ENCODE measurements around the gene OR8K5. TPM values are rescaled to one million over a fixed set of nuclear protein-coding genes. Genes with fewer than 3 reads are reported as not detected.
"Not testable (repeated sequence)": the region's sequence is repeated elsewhere in the genome, so short reads cannot be mapped to it uniquely, and the experiment has no call there.

Gene OR8K5
- polyA plus RNA-seq (2012; ENCODE audit: missing spikeins), result not detected

- no peak for FAIRE-seq
- no peak for DNase-seq (ENCODE audit: insufficient read length)
Measured at GRCh38 chr11:56160217-56160616, at the start of gene OR8K5. TSS of gene OR8K5 (minus strand) at chr11:56160317. CDS start at chr11:56160317, 0 bp downstream.

GRCh38 chr11:56207790-56208189 lies 47.7 kb upstream of the OR8K5 start:
- DNase-seq (ENCODE audit: insufficient read length) (no peak), FAIRE-seq (no peak)
- TF ChIP-seq POLR2A (IDR thresholded peaks at IDR 0.05; ENCODE audit: low read depth, low read length) (no peak), TAF1 (IDR thresholded peaks at IDR 0.05; ENCODE audit: borderline replicate concordance, low read depth, low read length) (no peak), POLR2AphosphoS5 (IDR thresholded peaks at IDR 0.05; ENCODE audit: low read depth, low read length) (no peak)

More at GRCh38 chr11:56160217-56160616, at the start of gene OR8K5:
- TF ChIP-seq POLR2A (IDR thresholded peaks at IDR 0.05; ENCODE audit: low read depth, low read length) (no peak), TAF1 (IDR thresholded peaks at IDR 0.05; ENCODE audit: borderline replicate concordance, low read depth, low read length) (no peak), POLR2AphosphoS5 (IDR thresholded peaks at IDR 0.05; ENCODE audit: low read depth, low read length) (no peak)

GRCh38 chr11:56197367-56197766 lies 37.2 kb upstream of the OR8K5 start:
- no peak for TF ChIP-seq POLR2A (IDR thresholded peaks at IDR 0.05; ENCODE audit: low read depth, low read length)
- TF ChIP-seq TAF1 (IDR thresholded peaks at IDR 0.05; ENCODE audit: borderline replicate concordance, low read depth, low read length), result no peak
- TF ChIP-seq POLR2AphosphoS5 (IDR thresholded peaks at IDR 0.05; ENCODE audit: low read depth, low read length), result no peak
- FAIRE-seq (no peak), DNase-seq (ENCODE audit: insufficient read length) (no peak)

GRCh38 chr11:56196705-56197104 lies 36.6 kb upstream of the OR8K5 start:
- no peak for TF ChIP-seq POLR2AphosphoS5 (IDR thresholded peaks at IDR 0.05; ENCODE audit: low read depth, low read length)
- TF ChIP-seq POLR2A (IDR thresholded peaks at IDR 0.05; ENCODE audit: low read depth, low read length), result no peak
- TF ChIP-seq TAF1 (IDR thresholded peaks at IDR 0.05; ENCODE audit: borderline replicate concordance, low read depth, low read length), result no peak
- no peak for FAIRE-seq
- DNase-seq (ENCODE audit: insufficient read length), result no peak

- DNase-seq (ENCODE audit: insufficient read length), result no peak
- FAIRE-seq, result no peak
- TF ChIP-seq POLR2AphosphoS5 (IDR thresholded peaks at IDR 0.05; ENCODE audit: low read depth, low read length) (no peak), POLR2A (IDR thresholded peaks at IDR 0.05; ENCODE audit: low read depth, low read length) (no peak), TAF1 (IDR thresholded peaks at IDR 0.05; ENCODE audit: borderline replicate concordance, low read depth, low read length) (no peak)
Measured at GRCh38 chr11:56188602-56189001, 28.5 kb upstream of the OR8K5 start.

GRCh38 chr11:56183459-56183858 lies 23.3 kb upstream of the OR8K5 start:
- TF ChIP-seq POLR2AphosphoS5 (IDR thresholded peaks at IDR 0.05; ENCODE audit: low read depth, low read length) (no peak), POLR2A (IDR thresholded peaks at IDR 0.05; ENCODE audit: low read depth, low read length) (no peak), TAF1 (IDR thresholded peaks at IDR 0.05; ENCODE audit: borderline replicate concordance, low read depth, low read length) (no peak)
- DNase-seq (ENCODE audit: insufficient read length), result no peak
- no peak for FAIRE-seq

GRCh38 chr11:56176318-56176717 lies 16.2 kb upstream of the OR8K5 start, which contains the start of gene OR5J2:
TSS of gene OR5J2 (plus strand) at chr11:56176618. CDS start at chr11:56176618, 0 bp downstream.
- TF ChIP-seq POLR2A (IDR thresholded peaks at IDR 0.05; ENCODE audit: low read depth, low read length), result no peak
- no peak for TF ChIP-seq TAF1 (IDR thresholded peaks at IDR 0.05; ENCODE audit: borderline replicate concordance, low read depth, low read length)
- TF ChIP-seq POLR2AphosphoS5 (IDR thresholded peaks at IDR 0.05; ENCODE audit: low read depth, low read length), result no peak
- no peak for DNase-seq (ENCODE audit: insufficient read length)
- FAIRE-seq, result no peak

- no peak for DNase-seq (ENCODE audit: insufficient read length)
- TF ChIP-seq POLR2A (IDR thresholded peaks at IDR 0.05; ENCODE audit: low read depth, low read length) (no peak), TAF1 (IDR thresholded peaks at IDR 0.05; ENCODE audit: borderline replicate concordance, low read depth, low read length) (no peak), POLR2AphosphoS5 (IDR thresholded peaks at IDR 0.05; ENCODE audit: low read depth, low read length) (no peak)
- FAIRE-seq, result no peak
Measured at GRCh38 chr11:56172256-56172830, 12.2 kb upstream of the OR8K5 start.

GRCh38 chr11:56163804-56164203 lies 3.7 kb upstream of the OR8K5 start:
- FAIRE-seq (no peak), DNase-seq (ENCODE audit: insufficient read length) (no peak)
- no peak for TF ChIP-seq POLR2A (IDR thresholded peaks at IDR 0.05; ENCODE audit: low read depth, low read length)
- no peak for TF ChIP-seq POLR2AphosphoS5 (IDR thresholded peaks at IDR 0.05; ENCODE audit: low read depth, low read length)

- DNase-seq (ENCODE audit: insufficient read length), result no peak
- no peak for FAIRE-seq
- TF ChIP-seq TAF1 (IDR thresholded peaks at IDR 0.05; ENCODE audit: borderline replicate concordance, low read depth, low read length) (no peak), POLR2AphosphoS5 (IDR thresholded peaks at IDR 0.05; ENCODE audit: low read depth, low read length) (no peak), POLR2A (IDR thresholded peaks at IDR 0.05; ENCODE audit: low read depth, low read length) (no peak)
Measured at GRCh38 chr11:56152333-56152732, 7.8 kb downstream of the OR8K5 start.

GRCh38 chr11:56151376-56151775 lies 8.7 kb downstream of the OR8K5 start:
- DNase-seq (ENCODE audit: insufficient read length) (no peak), FAIRE-seq (no peak)
- TF ChIP-seq POLR2AphosphoS5 (IDR thresholded peaks at IDR 0.05; ENCODE audit: low read depth, low read length) (no peak), POLR2A (IDR thresholded peaks at IDR 0.05; ENCODE audit: low read depth, low read length) (no peak), TAF1 (IDR thresholded peaks at IDR 0.05; ENCODE audit: borderline replicate concordance, low read depth, low read length) (no peak)

- not testable (repeated sequence) for FAIRE-seq; DNase-seq (ENCODE audit: insufficient read length)
Measured at GRCh38 chr11:56143681-56144080, 16.4 kb downstream of the OR8K5 start.
